Breast epithelium (tissue), 3 donors: Measurements from ENCODE around the gene ETS1.

Experiments
- POLR2A ChIP-seq: fragments of 450-650 bp; IDR thresholded peaks from one replicate; pipeline ENCODE4 v1.6.1; 2016; ENCODE audit warnings: antibody characterized with exemption, mild to moderate bottlenecking, moderate library complexity
- POLR2AphosphoS5 ChIP-seq, 3 donors: sonication (generic); formaldehyde crosslinking; IDR thresholded peaks; one replicate each; pipeline ENCODE4 v1.6.1; 2017; ENCODE audit warnings: antibody characterized with exemption in 3 of 3
- TF ChIP-seq, protein P1 (sequence below), 3 donors: fragments of 450-650 bp; IDR thresholded peaks; one replicate each; pipeline ENCODE4 v1.5.1; 2016 to 2017; ENCODE audit warnings: antibody characterized with exemption in 3 of 3, mild to moderate bottlenecking in 3 of 3, moderate library complexity in 3 of 3

DNA sequence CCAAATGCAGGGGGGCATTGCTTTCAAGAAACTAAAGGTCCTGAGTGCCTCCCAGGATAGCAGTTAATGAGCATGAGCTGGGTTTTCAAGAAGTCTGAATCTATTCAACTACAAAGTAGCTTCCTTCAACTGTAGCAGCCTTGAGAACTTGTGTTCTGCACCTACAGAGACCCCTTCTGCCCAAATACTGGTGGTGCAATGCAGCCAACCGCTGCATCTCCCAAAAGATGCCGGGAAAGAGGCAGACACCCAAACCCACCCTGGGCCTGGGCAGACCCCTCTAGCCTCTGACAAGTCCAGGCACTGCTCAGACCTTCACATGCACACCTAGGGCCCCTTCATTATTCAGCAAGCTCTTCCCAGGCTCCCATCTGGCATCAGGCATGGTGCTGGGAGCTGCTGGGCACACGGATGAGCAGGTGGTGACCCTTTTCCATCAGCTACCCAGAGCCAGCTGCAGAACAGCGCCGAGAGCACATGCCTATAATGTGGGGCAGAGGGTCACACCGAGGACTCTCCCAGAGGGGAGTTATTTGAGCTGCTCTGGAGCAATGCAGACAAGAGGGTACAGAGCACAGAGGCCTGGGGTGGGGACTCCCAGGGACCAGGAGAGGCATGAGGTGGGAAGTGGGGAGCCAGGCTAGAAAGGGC, 44.9 kb upstream of the ETS1 start:
- TF ChIP-seq, protein P1, sequence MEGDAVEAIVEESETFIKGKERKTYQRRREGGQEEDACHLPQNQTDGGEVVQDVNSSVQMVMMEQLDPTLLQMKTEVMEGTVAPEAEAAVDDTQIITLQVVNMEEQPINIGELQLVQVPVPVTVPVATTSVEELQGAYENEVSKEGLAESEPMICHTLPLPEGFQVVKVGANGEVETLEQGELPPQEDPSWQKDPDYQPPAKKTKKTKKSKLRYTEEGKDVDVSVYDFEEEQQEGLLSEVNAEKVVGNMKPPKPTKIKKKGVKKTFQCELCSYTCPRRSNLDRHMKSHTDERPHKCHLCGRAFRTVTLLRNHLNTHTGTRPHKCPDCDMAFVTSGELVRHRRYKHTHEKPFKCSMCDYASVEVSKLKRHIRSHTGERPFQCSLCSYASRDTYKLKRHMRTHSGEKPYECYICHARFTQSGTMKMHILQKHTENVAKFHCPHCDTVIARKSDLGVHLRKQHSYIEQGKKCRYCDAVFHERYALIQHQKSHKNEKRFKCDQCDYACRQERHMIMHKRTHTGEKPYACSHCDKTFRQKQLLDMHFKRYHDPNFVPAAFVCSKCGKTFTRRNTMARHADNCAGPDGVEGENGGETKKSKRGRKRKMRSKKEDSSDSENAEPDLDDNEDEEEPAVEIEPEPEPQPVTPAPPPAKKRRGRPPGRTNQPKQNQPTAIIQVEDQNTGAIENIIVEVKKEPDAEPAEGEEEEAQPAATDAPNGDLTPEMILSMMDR (IDR thresholded peaks at IDR 0.05) = peak; percentile 33 to 41 (median 35)
- no peak for TF ChIP-seq POLR2AphosphoS5 (IDR thresholded peaks at IDR 0.05)
- no peak for TF ChIP-seq POLR2A
